Endothelial cell of umbilical vein (primary cell): ENCODE data around the gene MT1F. TPM values are rescaled to one million over a fixed set of nuclear protein-coding genes. Genes with fewer than 3 reads are reported as not detected.
A peak's percentile ranks its signal among the peaks of the same experiment; 100 is the strongest.

Source experiments
- BruUV-seq: library from RNA; stranded (reverse); fragments of 400-500 nt; replicated peaks from 2 replicates; lab custom pipeline; 2021; lab: Mats Ljungman, UMichigan
- CTCF ChIA-PET: fragments of 300-600, 350-600 bp; sonication (Branson Sonifier 250); formaldehyde crosslinking; loops from one replicate; lab custom pipeline; 2021; ENCODE audit warnings: antibody characterized with exemption, inconsistent platforms; lab: Charles Lee
- POLR2A ChIA-PET: fragments of 300-600, 350-600 bp; sonication (Branson Sonifier 250); formaldehyde crosslinking; loops from one replicate; lab custom pipeline; 2021; ENCODE audit warnings: antibody characterized with exemption, inconsistent platforms; lab: Charles Lee
- DNase-seq: peaks from one replicate; pipeline ENCODE4 v3.0.0-alpha.2; 2011; ENCODE audit warnings: low read depth, low spot score
- FAIRE-seq: peaks from 2 replicates; lab custom pipeline; 2011; peaks lifted over from hg19 to GRCh38; lab: Jason Lieb, UNC
- H2AFZ ChIP-seq: 2 replicates; pipeline ENCODE4 v1.6.0; 2012; ENCODE audit warnings: low read depth, low read length, control low read depth, inconsistent platforms
- H3K27ac ChIP-seq: 2 replicates; pipeline ENCODE4 v1.5.1; 2011; ENCODE audit warnings: low read depth, mild to moderate bottlenecking, control low read depth, low read length, moderate library complexity; ENCODE audit not compliant: insufficient read depth
- H3K27me3 ChIP-seq, 2 experiments: 2 replicates each; pipeline versions ENCODE4 v1.6.0 to v1.6.1; 2011; ENCODE audit warnings: low read length in 2 of 2, mixed read lengths in 1 of 2; ENCODE audit not compliant: control insufficient read depth in 2 of 2, insufficient read depth in 2 of 2
- H3K36me3 ChIP-seq, 2 experiments: 2 replicates in 1 of 2; 3 replicates in 1 of 2; pipeline ENCODE4 v1.5.1; 2011; ENCODE audit warnings: low read length in 2 of 2, mild to moderate bottlenecking in 1 of 2, moderate library complexity in 1 of 2; ENCODE audit not compliant: control insufficient read depth in 2 of 2, insufficient read depth in 2 of 2; ENCODE audit errors: extremely low read depth in 1 of 2
- H3K4me1 ChIP-seq: 3 replicates; pipeline ENCODE4 v1.5.1; 2011; ENCODE audit warnings: mild to moderate bottlenecking, low read length; ENCODE audit not compliant: control insufficient read depth, insufficient read depth; ENCODE audit errors: extremely low read depth
- H3K4me2 ChIP-seq: 2 replicates; pipeline ENCODE4 v1.6.1; 2011; ENCODE audit warnings: low read length, control low read depth, mixed read lengths; ENCODE audit not compliant: insufficient read depth
- H3K4me3 ChIP-seq, 3 experiments: fragments of 200-600 bp in 1 of 3; sonication (generic), shearing (Covaris generic) in 1 of 3; replicated peaks in 1 of 3; 2 replicates each; pipeline ENCODE4 v1.5.1; 2011 to 2016; ENCODE audit warnings: control low read depth in 3 of 3, low read length in 3 of 3, mild to moderate bottlenecking in 2 of 3, inconsistent platforms in 1 of 3, low read depth in 1 of 3, moderate library complexity in 1 of 3; ENCODE audit not compliant: insufficient read depth in 1 of 3
- H3K79me2 ChIP-seq: 2 replicates; pipeline ENCODE4 v1.6.0; 2012; ENCODE audit warnings: low read length, inconsistent platforms; ENCODE audit not compliant: control insufficient read depth, insufficient read depth
- H3K9ac ChIP-seq: replicated peaks from 2 replicates; pipeline ENCODE3; 2011; ENCODE audit warnings: low read length, control low read depth; ENCODE audit not compliant: insufficient read depth; ENCODE audit errors: extremely low read depth
- H3K9me1 ChIP-seq: replicated peaks from 3 replicates; pipeline ENCODE4 v1.6.0; 2011; ENCODE audit warnings: mild to moderate bottlenecking, low read length; ENCODE audit not compliant: control insufficient read depth, insufficient read depth; ENCODE audit errors: extremely low read depth
- H3K9me3 ChIP-seq: replicated peaks from 2 replicates; pipeline ENCODE4 v1.5.1; 2012; ENCODE audit warnings: low read length, inconsistent platforms; ENCODE audit not compliant: control insufficient read depth, insufficient read depth
- H4K20me1 ChIP-seq: replicated peaks from 2 replicates; pipeline ENCODE3; 2011; ENCODE audit warnings: mild to moderate bottlenecking, low read length; ENCODE audit not compliant: control insufficient read depth, insufficient read depth; ENCODE audit errors: extremely low read depth
- CTCF ChIP-seq, 2 donors: IDR thresholded peaks; 1 replicate in 1 of 2; 2 replicates in 1 of 2; pipeline ENCODE4 v1.5.1; 2011; ENCODE audit warnings: low read length in 2 of 2, mild to moderate bottlenecking in 2 of 2, moderate library complexity in 2 of 2, control low read depth in 1 of 2, inconsistent platforms in 1 of 2, low read depth in 1 of 2; ENCODE audit not compliant: insufficient read depth in 1 of 2; ENCODE audit errors: extremely low read depth in 1 of 2
- FOS ChIP-seq: IDR thresholded peaks from 2 replicates; pipeline ENCODE4 v1.6.1; 2011; ENCODE audit warnings: mild to moderate bottlenecking, low read length, moderate library complexity, borderline replicate concordance; ENCODE audit not compliant: insufficient read depth
- GATA2 ChIP-seq: IDR thresholded peaks from 2 replicates; pipeline ENCODE4 v1.7.0; 2011; ENCODE audit warnings: low read depth, mild to moderate bottlenecking, moderate library complexity, mixed read lengths, low read length; ENCODE audit not compliant: insufficient read length, insufficient read depth
- JUN ChIP-seq: IDR thresholded peaks from 2 replicates; pipeline ENCODE4 v1.6.1; 2011; ENCODE audit warnings: borderline replicate concordance, low read depth; ENCODE audit not compliant: insufficient read length, insufficient read depth
- MYC ChIP-seq: IDR thresholded peaks from one replicate; pipeline ENCODE4 v1.6.1; 2011; ENCODE audit warnings: mild to moderate bottlenecking, low read depth, low read length
- POLR2A ChIP-seq: IDR thresholded peaks from 2 replicates; pipeline ENCODE4 v1.6.1; 2012; ENCODE audit warnings: low read depth, mild to moderate bottlenecking, control low read depth, low read length
- POLR2AphosphoS5 ChIP-seq: IDR thresholded peaks from 2 replicates; pipeline ENCODE4 v1.6.1; 2012; ENCODE audit warnings: low read depth, mild to moderate bottlenecking, control low read depth, low read length, moderate library complexity; ENCODE audit not compliant: insufficient read depth
- dilution Hi-C: fragments of 300-500 bp; cut with MboI; formaldehyde crosslinking; loops from one replicate; pipeline ENCODE4 v1.15.0; 2019; ENCODE audit warnings: low sequenced_read_pairs; ENCODE audit not compliant: extremely low pct_ligation_motif_present
- intact Hi-C: fragments of 100-400 bp; cut with micrococcal nuclease; formaldehyde crosslinking; loops from one replicate; pipeline ENCODE4 v1.10.0; 2022
- polyA plus RNA-seq, 4 experiments: library from polyadenylated mRNA; depleted of rRNA in 3 of 4; stranded (reverse) in 3 of 4; unstranded in 1 of 4; fragments of >200 nt; gene quantifications; 2 replicates each; pipeline versions ENCODE4 v1.2.1 to v1.2.3, GENCODE V29; 2011 to 2012; ENCODE audit warnings: missing spikeins in 1 of 4
- total RNA-seq: library from RNA; stranded (reverse); gene quantifications from 2 replicates; pipeline ENCODE4 v1.2.3, GENCODE V29; 2021
- TF ChIP-seq, protein P1 (sequence below): IDR thresholded peaks from 2 replicates; pipeline ENCODE4 v1.6.1; 2011; ENCODE audit not compliant: insufficient read depth, insufficient read length

The MT1F gene
- total and polyA plus RNA-seq, 2 donors (not counting 3 experiments of a cell fraction or from before 2014, with no cell fraction given) = 2.2 to 2.6 TPM

- TSS peak; percentile 93 for BruUV-seq
- peak overlapping the region; percentile 84 for H3K9ac ChIP-seq
- intact Hi-C loops (loop anchor here (1.0 to 2.0 kb wide), 3 partner anchors 44 to 76 kb away; partner anchors contain the start of gene MT1A), dilution Hi-C loops (no loop called here)
- peak overlapping the region; percentile 72 for H3K4me2 ChIP-seq
- TF ChIP-seq POLR2AphosphoS5 = no peak
- TF ChIP-seq CTCF (IDR thresholded peaks at IDR 0.05; ENCODE audit: extremely low read depth in 1 of 2, insufficient read depth in 1 of 2, low read depth in 1 of 2, low read length in 2 of 2) = no peak
- no peak for TF ChIP-seq GATA2
- no peak for TF ChIP-seq MYC
- TF ChIP-seq, protein P1, sequence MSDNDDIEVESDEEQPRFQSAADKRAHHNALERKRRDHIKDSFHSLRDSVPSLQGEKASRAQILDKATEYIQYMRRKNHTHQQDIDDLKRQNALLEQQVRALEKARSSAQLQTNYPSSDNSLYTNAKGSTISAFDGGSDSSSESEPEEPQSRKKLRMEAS = no peak
- TF ChIP-seq POLR2A = no peak
- TF ChIP-seq FOS = no peak
- no peak for TF ChIP-seq JUN
- H4K20me1 ChIP-seq = no peaks in the 10 kb centered on the region
- peak overlapping the region; percentile 96 for H2AFZ ChIP-seq
- H3K79me2 ChIP-seq = no peaks in the 10 kb centered on the region
- no peaks in the 10 kb centered on the region for H3K9me1 ChIP-seq
- H3K27me3 ChIP-seq = no peaks in the 10 kb centered on the region
- peak overlapping the region; percentile 25 to 63 (median 37) for H3K4me3 ChIP-seq
- ChIA-PET CTCF (interaction anchor here (0.8 to 2.1 kb wide), 5 partner anchors 19 to 82 kb away, joined by 3 to 12 read pairs (median 4); no protein-coding TSS in a partner anchor), POLR2A (interaction anchor here (1.1 kb wide), 1 partner anchor 58 kb away, joined by 3 read pairs; the partner anchor contains the start of gene MT1E)
- H3K27ac ChIP-seq = peak overlapping the region; percentile 18
- FAIRE-seq = no peak
- DNase-seq = no peak
- no peaks in the 10 kb centered on the region for H3K9me3 ChIP-seq
- no peaks in the 10 kb centered on the region for H3K36me3 ChIP-seq
- H3K4me1 ChIP-seq = peaks cover 10% of the 10 kb centered on the region
Observed at GRCh38 chr16:56682703-56683397, 25.1 kb downstream of the MT1F start.
